ENCODE measurements around the gene EIF3I. TPM values are rescaled to one million over a fixed set of nuclear protein-coding genes. Genes with fewer than 3 reads are reported as not detected.
"Not testable (repeated sequence)": the region's sequence is repeated elsewhere in the genome, so short reads cannot be mapped to it uniquely, and the experiment has no call there.

The EIF3I gene
- total RNA-seq, 1 experiment from 2014 or later, result 517 TPM

GRCh38 chr1:32232558-32233304 lies 10.5 kb downstream of the EIF3I start:
- DNase-seq (ENCODE audit: low read depth), result no peak

GRCh38 chr1:32234792-32235191 lies 12.6 kb downstream of the EIF3I start:
- DNase-seq (ENCODE audit: low read depth), result no peak

- DNase-seq (ENCODE audit: low read depth), result no peak
Measured at GRCh38 chr1:32239337-32239736, 17.1 kb downstream of the EIF3I start.

GRCh38 chr1:32239790-32240139 lies 17.6 kb downstream of the EIF3I start:
- DNase-seq (ENCODE audit: low read depth), result no peak

GRCh38 chr1:32240140-32240951 lies 18.1 kb downstream of the EIF3I start:
- peak; percentile 78 for DNase-seq (ENCODE audit: low read depth)

GRCh38 chr1:32241001-32241763 lies 19.0 kb downstream of the EIF3I start:
- DNase-seq (ENCODE audit: low read depth), result peak; percentile 80

GRCh38 chr1:32242341-32242851 lies 20.2 kb downstream of the EIF3I start:
- peak; percentile 28 for DNase-seq (ENCODE audit: low read depth)

- DNase-seq (ENCODE audit: low read depth), result peak; percentile 79
Measured at GRCh38 chr1:32246888-32247273, 24.7 kb downstream of the EIF3I start, which contains the start of gene FAM167B. Gene FAM167B, plus strand, starts transcription at chr1:32247222. Its CDS starts 200 bp downstream, at chr1:32247422.

GRCh38 chr1:32247452-32247851 lies 25.2 kb downstream of the EIF3I start:
- no peak for DNase-seq (ENCODE audit: low read depth)

GRCh38 chr1:32247983-32248889 lies 26.0 kb downstream of the EIF3I start:
- peak; percentile 76 for DNase-seq (ENCODE audit: low read depth)

- peak; percentile 58 for DNase-seq (ENCODE audit: low read depth)
Measured at GRCh38 chr1:32249831-32250525, 27.8 kb downstream of the EIF3I start.

- no peak for DNase-seq (ENCODE audit: low read depth)
Measured at GRCh38 chr1:32250893-32251716, 28.9 kb downstream of the EIF3I start, which contains the start of gene LCK. Gene LCK, plus strand, starts transcription at chr1:32251265. Its CDS starts 23,065 bp downstream, at chr1:32274330.

GRCh38 chr1:32255072-32256071 lies 33.2 kb downstream of the EIF3I start:
- DNase-seq (ENCODE audit: low read depth), result no peak

GRCh38 chr1:32256473-32257226 lies 34.4 kb downstream of the EIF3I start:
- no peak for DNase-seq (ENCODE audit: low read depth)

GRCh38 chr1:32257227-32257508 lies 35.0 kb downstream of the EIF3I start:
- no peak for DNase-seq (ENCODE audit: low read depth)

- not testable (repeated sequence) for DNase-seq (ENCODE audit: low read depth)
Measured at GRCh38 chr1:32263236-32263593, 41.0 kb downstream of the EIF3I start.

GRCh38 chr1:32263744-32264143 lies 41.5 kb downstream of the EIF3I start:
- DNase-seq (ENCODE audit: low read depth), result no peak

- DNase-seq (ENCODE audit: low read depth), result no peak
Measured at GRCh38 chr1:32265846-32266245, 43.6 kb downstream of the EIF3I start.

All from M059J (cell line).